ELF-1 (cell line): ENCODE measurements around the gene ARFGAP2.

Source experiments
- DNase-seq: peaks from one replicate; pipeline ENCODE4 v3.0.0-alpha.2; 2016; ENCODE audit warnings: low read depth, low spot score

Gene ARFGAP2

GRCh38 chr11:47148903-47149531 is 27.7 kb downstream of the ARFGAP2 start:
- no peak for DNase-seq

- no peak for DNase-seq
These were observed 28.4 kb downstream of the ARFGAP2 start for GRCh38 chr11:47148270-47148669.

GRCh38 chr11:47147681-47148080 is 29.0 kb downstream of the ARFGAP2 start:
- DNase-seq, result no peak

- DNase-seq, result peak; percentile 73
These were observed 29.4 kb downstream of the ARFGAP2 start for GRCh38 chr11:47147250-47147649.

- DNase-seq, result no peak
These were observed 32.1 kb downstream of the ARFGAP2 start for GRCh38 chr11:47144541-47144940.

- DNase-seq, result peak; percentile 92
These were observed 33.4 kb downstream of the ARFGAP2 start for GRCh38 chr11:47143322-47143721.

- DNase-seq, result no peak
These were observed 36.8 kb downstream of the ARFGAP2 start for GRCh38 chr11:47139878-47140277.

- no peak for DNase-seq
These were observed 39.2 kb downstream of the ARFGAP2 start for GRCh38 chr11:47137476-47137875.

- no peak for DNase-seq
These were observed 39.8 kb downstream of the ARFGAP2 start for GRCh38 chr11:47136921-47137320.

GRCh38 chr11:47136327-47136726 is 40.4 kb downstream of the ARFGAP2 start:
- DNase-seq, result no peak

GRCh38 chr11:47132981-47133380 is 43.7 kb downstream of the ARFGAP2 start:
- no peak for DNase-seq

GRCh38 chr11:47132490-47132889 is 44.2 kb downstream of the ARFGAP2 start:
- no peak for DNase-seq

- DNase-seq, result no peak
These were observed 45.5 kb downstream of the ARFGAP2 start for GRCh38 chr11:47131136-47131535.

- DNase-seq, result peak; percentile 71
These were observed 46.1 kb downstream of the ARFGAP2 start for GRCh38 chr11:47130543-47130942.

- DNase-seq, result no peak
These were observed 49.5 kb downstream of the ARFGAP2 start for GRCh38 chr11:47127213-47127612.

- DNase-seq, result no peak
These were observed 51.6 kb downstream of the ARFGAP2 start for GRCh38 chr11:47125083-47125482.

GRCh38 chr11:47124675-47125074 is 52.0 kb downstream of the ARFGAP2 start:
- DNase-seq, result no peak

- no peak for DNase-seq
These were observed 53.6 kb downstream of the ARFGAP2 start for GRCh38 chr11:47123094-47123493.

GRCh38 chr11:47121731-47122130 is 54.9 kb downstream of the ARFGAP2 start:
- DNase-seq, result no peak

GRCh38 chr11:47121056-47121455 is 55.6 kb downstream of the ARFGAP2 start:
- DNase-seq, result no peak

GRCh38 chr11:47118958-47119688 is 57.6 kb downstream of the ARFGAP2 start:
- peak; percentile 89 for DNase-seq
